Measurements from ENCODE around the gene IRX2.

Gene IRX2

DNA sequence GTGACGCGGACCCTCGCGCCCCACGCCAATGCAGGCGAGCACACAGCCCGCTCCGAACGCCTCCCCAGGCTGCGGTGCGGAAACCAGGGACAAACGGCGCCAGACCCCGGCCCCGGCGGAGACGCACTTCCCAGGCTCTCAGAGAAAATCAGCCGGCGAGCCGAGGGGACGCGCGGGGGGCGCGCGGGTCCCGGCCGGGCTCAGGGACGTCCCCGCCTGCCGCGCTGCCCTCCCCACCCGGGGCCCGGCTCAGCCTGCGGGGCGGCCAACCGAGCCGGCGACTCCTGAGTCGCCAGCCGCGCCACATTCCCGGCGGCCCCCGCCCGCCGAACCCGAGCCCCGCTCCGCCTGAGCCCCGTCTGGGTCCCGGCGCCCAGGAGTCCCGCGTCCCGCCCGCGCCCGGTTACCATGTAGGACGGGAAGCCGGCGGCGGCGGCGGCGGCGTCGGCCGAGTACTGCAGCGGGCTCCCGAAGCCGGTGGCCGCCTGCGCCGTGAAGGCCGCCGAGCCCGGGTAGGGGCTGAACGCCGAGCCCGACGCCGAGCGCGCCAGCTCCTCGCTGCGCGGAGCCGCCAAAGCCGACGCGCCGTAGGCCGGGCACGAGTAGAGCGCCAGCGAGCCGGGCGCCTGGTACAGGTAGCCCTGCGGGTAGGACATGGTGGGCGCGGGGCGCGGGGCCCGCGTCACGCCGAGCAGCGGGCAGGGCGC lies 566 bp downstream of the IRX2 start:
- no peaks in the 10 kb centered on the region for H3K9me3 ChIP-seq (replicated peaks; ENCODE audit: insufficient read depth, low read length)
- H4K20me1 ChIP-seq (ENCODE audit: insufficient read depth, low read length) = no peaks in the 10 kb centered on the region
- no peak for DNase-seq
- no peak overlapping the region for H3K9ac ChIP-seq (ENCODE audit: low read length)
- no peaks in the 10 kb centered on the region for H3F3A ChIP-seq (ENCODE audit: insufficient read depth, low read length)
- no peak overlapping the region for H3K4me2 ChIP-seq (ENCODE audit: low read depth, low read length)
- H3K79me2 ChIP-seq (ENCODE audit: low read length) = no peaks in the 10 kb centered on the region
- H3K9me2 ChIP-seq (replicated peaks; ENCODE audit: insufficient read depth, low read length) = no peaks in the 10 kb centered on the region
- H3K4me3 ChIP-seq (ENCODE audit: low read length) = no peak overlapping the region
- no peaks in the 10 kb centered on the region for H3K36me3 ChIP-seq (replicated peaks; ENCODE audit: insufficient read depth, low read length)
- no peak overlapping the region for H2AFZ ChIP-seq (ENCODE audit: low read length)
- TF ChIP-seq EZH2phosphoT487 (IDR thresholded peaks at IDR 0.05; ENCODE audit: low read length) (no peak), EZH2 (optimal IDR thresholded peaks at IDR 0.05; ENCODE audit: low read depth, low read length) (no peak)
- TF ChIP-seq, protein P1, sequence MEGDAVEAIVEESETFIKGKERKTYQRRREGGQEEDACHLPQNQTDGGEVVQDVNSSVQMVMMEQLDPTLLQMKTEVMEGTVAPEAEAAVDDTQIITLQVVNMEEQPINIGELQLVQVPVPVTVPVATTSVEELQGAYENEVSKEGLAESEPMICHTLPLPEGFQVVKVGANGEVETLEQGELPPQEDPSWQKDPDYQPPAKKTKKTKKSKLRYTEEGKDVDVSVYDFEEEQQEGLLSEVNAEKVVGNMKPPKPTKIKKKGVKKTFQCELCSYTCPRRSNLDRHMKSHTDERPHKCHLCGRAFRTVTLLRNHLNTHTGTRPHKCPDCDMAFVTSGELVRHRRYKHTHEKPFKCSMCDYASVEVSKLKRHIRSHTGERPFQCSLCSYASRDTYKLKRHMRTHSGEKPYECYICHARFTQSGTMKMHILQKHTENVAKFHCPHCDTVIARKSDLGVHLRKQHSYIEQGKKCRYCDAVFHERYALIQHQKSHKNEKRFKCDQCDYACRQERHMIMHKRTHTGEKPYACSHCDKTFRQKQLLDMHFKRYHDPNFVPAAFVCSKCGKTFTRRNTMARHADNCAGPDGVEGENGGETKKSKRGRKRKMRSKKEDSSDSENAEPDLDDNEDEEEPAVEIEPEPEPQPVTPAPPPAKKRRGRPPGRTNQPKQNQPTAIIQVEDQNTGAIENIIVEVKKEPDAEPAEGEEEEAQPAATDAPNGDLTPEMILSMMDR (IDR thresholded peaks at IDR 0.05; ENCODE audit: low read length) = no peak
- H3K27ac ChIP-seq (ENCODE audit: low read length) = no peak overlapping the region
- no peaks in the 10 kb centered on the region for H3K27me3 ChIP-seq (replicated peaks; ENCODE audit: insufficient read depth, low read length)
- H3K4me1 ChIP-seq (ENCODE audit: low read length) = no peaks in the 10 kb centered on the region

DNA sequence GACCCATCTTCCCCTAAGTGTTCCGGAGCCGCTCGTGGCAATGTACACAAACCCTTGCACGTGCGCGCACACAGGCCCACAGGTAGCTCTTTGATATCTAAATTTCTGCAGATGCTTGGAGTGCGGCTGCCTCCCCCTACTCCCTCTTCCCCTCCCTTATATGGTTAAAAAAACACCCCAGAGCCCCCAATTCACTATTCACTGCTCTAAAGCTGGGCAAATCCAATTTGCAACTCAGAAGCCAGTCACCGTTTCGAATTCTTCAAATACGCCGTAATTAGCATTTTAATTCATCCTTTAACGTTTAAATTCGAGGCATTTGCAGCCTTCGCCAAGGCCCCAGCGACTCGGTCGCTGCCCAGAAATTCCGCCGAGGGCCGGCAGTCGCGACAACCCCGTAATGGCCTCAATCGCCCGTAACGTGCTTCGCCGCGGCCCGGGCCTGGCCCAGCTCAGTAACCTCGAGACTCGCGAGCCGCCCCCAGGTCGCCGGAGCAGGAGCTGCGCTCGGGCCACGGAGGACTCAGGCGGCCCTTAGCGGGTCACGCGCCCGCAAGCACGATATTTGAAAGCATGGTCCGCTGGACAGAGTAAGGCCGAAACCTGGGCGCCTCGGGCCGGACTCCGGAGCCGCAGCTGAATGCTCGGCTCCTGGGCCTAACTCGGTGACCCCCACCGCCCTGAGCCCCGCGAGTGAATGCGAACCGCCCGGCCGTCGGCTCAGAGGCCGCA lies 1.3 kb downstream of the IRX2 start:
- H3K36me3 ChIP-seq (replicated peaks; ENCODE audit: insufficient read depth, low read length) = no peaks in the 10 kb centered on the region
- DNase-seq = no peak
- H3K4me3 ChIP-seq (ENCODE audit: low read length) = no peak overlapping the region
- no peaks in the 10 kb centered on the region for H3K9me2 ChIP-seq (replicated peaks; ENCODE audit: insufficient read depth, low read length)
- H3K27me3 ChIP-seq (replicated peaks; ENCODE audit: insufficient read depth, low read length) = no peaks in the 10 kb centered on the region
- no peaks in the 10 kb centered on the region for H3K79me2 ChIP-seq (ENCODE audit: low read length)
- no peaks in the 10 kb centered on the region for H4K20me1 ChIP-seq (ENCODE audit: insufficient read depth, low read length)
- H2AFZ ChIP-seq (ENCODE audit: low read length) = no peak overlapping the region
- no peak for TF ChIP-seq EZH2phosphoT487 (IDR thresholded peaks at IDR 0.05; ENCODE audit: low read length)
- no peak for TF ChIP-seq EZH2 (optimal IDR thresholded peaks at IDR 0.05; ENCODE audit: low read depth, low read length)
- TF ChIP-seq, protein P1 (IDR thresholded peaks at IDR 0.05; ENCODE audit: low read length) = no peak
- no peaks in the 10 kb centered on the region for H3K9me3 ChIP-seq (replicated peaks; ENCODE audit: insufficient read depth, low read length)
- H3K4me2 ChIP-seq (ENCODE audit: low read depth, low read length) = no peak overlapping the region
- H3F3A ChIP-seq (ENCODE audit: insufficient read depth, low read length) = no peaks in the 10 kb centered on the region
- H3K9ac ChIP-seq (ENCODE audit: low read length) = no peak overlapping the region
- no peaks in the 10 kb centered on the region for H3K4me1 ChIP-seq (ENCODE audit: low read length)
- no peak overlapping the region for H3K27ac ChIP-seq (ENCODE audit: low read length)

DNA sequence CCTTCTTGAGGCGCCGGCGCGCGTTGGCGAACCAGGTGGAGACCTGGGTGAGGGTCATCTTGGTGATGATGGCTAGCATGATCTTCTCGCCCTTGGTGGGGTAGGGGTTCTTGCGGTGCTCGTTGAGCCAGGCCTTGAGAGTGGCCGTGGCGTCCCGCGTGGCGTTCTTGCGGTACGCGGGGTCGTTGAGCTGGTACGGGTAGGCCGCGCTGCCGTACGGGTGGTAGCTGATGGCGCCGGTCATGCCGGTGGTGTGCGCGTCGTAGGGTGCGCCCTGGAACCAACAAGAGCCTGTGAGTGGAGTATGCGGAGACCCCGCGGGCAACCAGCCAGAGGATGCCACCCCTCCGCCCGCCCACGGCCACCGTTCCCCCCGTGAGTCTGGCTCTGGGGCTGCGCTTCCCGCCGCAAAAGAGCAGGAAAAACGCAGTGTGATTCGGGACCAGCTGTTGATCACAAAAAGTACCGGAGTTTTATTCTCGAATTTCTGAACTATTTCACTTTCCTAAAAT lies 1.9 kb downstream of the IRX2 start:
- no peak overlapping the region for H2AFZ ChIP-seq (ENCODE audit: low read length)
- H3K4me1 ChIP-seq (ENCODE audit: low read length) = no peaks in the 10 kb centered on the region
- H3K4me2 ChIP-seq (ENCODE audit: low read depth, low read length) = no peak overlapping the region
- no peak for DNase-seq
- H3F3A ChIP-seq (ENCODE audit: insufficient read depth, low read length) = no peaks in the 10 kb centered on the region
- TF ChIP-seq EZH2phosphoT487 (IDR thresholded peaks at IDR 0.05; ENCODE audit: low read length) (no peak), EZH2 (optimal IDR thresholded peaks at IDR 0.05; ENCODE audit: low read depth, low read length) (no peak)
- TF ChIP-seq, protein P1 (IDR thresholded peaks at IDR 0.05; ENCODE audit: low read length) = no peak
- H3K9me2 ChIP-seq (replicated peaks; ENCODE audit: insufficient read depth, low read length) = no peaks in the 10 kb centered on the region
- H3K9me3 ChIP-seq (replicated peaks; ENCODE audit: insufficient read depth, low read length) = no peaks in the 10 kb centered on the region
- no peak overlapping the region for H3K4me3 ChIP-seq (ENCODE audit: low read length)
- H3K79me2 ChIP-seq (ENCODE audit: low read length) = no peaks in the 10 kb centered on the region
- H3K27ac ChIP-seq (ENCODE audit: low read length) = no peak overlapping the region
- no peaks in the 10 kb centered on the region for H4K20me1 ChIP-seq (ENCODE audit: insufficient read depth, low read length)
- no peaks in the 10 kb centered on the region for H3K27me3 ChIP-seq (replicated peaks; ENCODE audit: insufficient read depth, low read length)
- H3K9ac ChIP-seq (ENCODE audit: low read length) = no peak overlapping the region
- H3K36me3 ChIP-seq (replicated peaks; ENCODE audit: insufficient read depth, low read length) = no peaks in the 10 kb centered on the region
